ENCODE results near the gene PPP2R2C. TPM values are rescaled to one million over a fixed set of nuclear protein-coding genes. Genes with fewer than 3 reads are reported as not detected.

The PPP2R2C gene
- total RNA-seq, 4 donors from 2014 or later = 0.50 to 2.7 (median 1.4) TPM

- peaks cover 54 to 100% (median 100%) of the 10 kb centered on the region in 4 donors for H3K36me3 ChIP-seq
- 76% methylated on average over 13 of the region's 13 CpGs for WGBS
- H3K27me3 ChIP-seq = no peaks in the 10 kb centered on the region
- H3K9me3 ChIP-seq = no peaks in the 10 kb centered on the region
- TF ChIP-seq POLR2A (IDR thresholded peaks at IDR 0.05; ENCODE audit: low read depth) (no peak), EP300 (IDR thresholded peaks at IDR 0.05) (no peak), POLR2AphosphoS5 (IDR thresholded peaks at IDR 0.05) (no peak), CTCF (IDR thresholded peaks at IDR 0.05) (no peak)
- no peak overlapping the region for H3K4me3 ChIP-seq
- no peak for DNase-seq (ENCODE audit: extremely low spot score)
- no peaks in the 10 kb centered on the region for H3K4me1 ChIP-seq
- intact Hi-C loops (cut with DNase I) = no loop called here
- H3K27ac ChIP-seq (replicated peaks in 1 of 4) = no peak overlapping the region
Observed at GRCh38 chr4:6292376-6293096, 179.9 kb downstream of the PPP2R2C start.

GRCh38 chr4:6291784-6292297 is 180.6 kb downstream of the PPP2R2C start:
- WGBS = 78% methylated on average over 8 of the region's 21 CpGs
- Histone ChIP-seq H3K27ac (replicated peaks in 1 of 4) (no peak overlapping the region), H3K4me3 (no peak overlapping the region), H3K9me3 (no peaks in the 10 kb centered on the region), H3K36me3 (peaks cover 57 to 100% (median 100%) of the 10 kb centered on the region in 4 donors), H3K4me1 (no peaks in the 10 kb centered on the region), H3K27me3 (no peaks in the 10 kb centered on the region)
- TF ChIP-seq CTCF (IDR thresholded peaks at IDR 0.05) = no peak
- no peak for TF ChIP-seq POLR2AphosphoS5 (IDR thresholded peaks at IDR 0.05)
- no peak for TF ChIP-seq POLR2A (IDR thresholded peaks at IDR 0.05; ENCODE audit: low read depth)
- TF ChIP-seq EP300 (IDR thresholded peaks at IDR 0.05) = no peak
- no peak for DNase-seq (ENCODE audit: extremely low spot score)
- intact Hi-C loops (cut with DNase I) = no loop called here

GRCh38 chr4:6290769-6291547 is 181.5 kb downstream of the PPP2R2C start:
- H3K9me3 ChIP-seq = no peaks in the 10 kb centered on the region
- H3K4me3 ChIP-seq = no peak overlapping the region
- WGBS = 54% methylated on average over 6 of the region's 25 CpGs
- H3K27me3 ChIP-seq = no peaks in the 10 kb centered on the region
- DNase-seq (ENCODE audit: extremely low spot score) = no peak
- H3K4me1 ChIP-seq = no peaks in the 10 kb centered on the region
- intact Hi-C loops (cut with DNase I) = no loop called here
- peaks cover 57 to 100% (median 96%) of the 10 kb centered on the region in 4 donors for H3K36me3 ChIP-seq
- H3K27ac ChIP-seq (replicated peaks in 1 of 4) = no peak overlapping the region
- TF ChIP-seq POLR2A (IDR thresholded peaks at IDR 0.05; ENCODE audit: low read depth) (no peak), EP300 (IDR thresholded peaks at IDR 0.05) (no peak), POLR2AphosphoS5 (IDR thresholded peaks at IDR 0.05) (no peak), CTCF (IDR thresholded peaks at IDR 0.05) (no peak)

GRCh38 chr4:6290256-6290655 is 182.2 kb downstream of the PPP2R2C start:
- H3K27me3 ChIP-seq = no peaks in the 10 kb centered on the region
- intact Hi-C loops (cut with DNase I) = no loop called here
- DNase-seq (ENCODE audit: extremely low spot score) = no peak
- peaks cover 50 to 100% (median 94%) of the 10 kb centered on the region in 4 donors for H3K36me3 ChIP-seq
- 96% methylated on average over 6 of the region's 7 CpGs for WGBS
- no peak overlapping the region for H3K27ac ChIP-seq (replicated peaks in 1 of 4)
- no peak for TF ChIP-seq POLR2A (IDR thresholded peaks at IDR 0.05; ENCODE audit: low read depth)
- TF ChIP-seq CTCF (IDR thresholded peaks at IDR 0.05) = no peak
- no peak for TF ChIP-seq EP300 (IDR thresholded peaks at IDR 0.05)
- no peak for TF ChIP-seq POLR2AphosphoS5 (IDR thresholded peaks at IDR 0.05)
- H3K4me3 ChIP-seq = no peak overlapping the region
- H3K4me1 ChIP-seq = no peaks in the 10 kb centered on the region
- no peaks in the 10 kb centered on the region for H3K9me3 ChIP-seq
